HG02588 (cell line): ENCODE results near the gene CFAP77.

Experiments used
- ATAC-seq: cut with Tn5 transposase; IDR thresholded peaks from one replicate; pipeline ENCODE4 v1.9.1; 2021; ENCODE audit warnings: mild to moderate bottlenecking, moderate library complexity; ENCODE audit not compliant: unreplicated experiment

CFAP77 gene

GRCh38 chr9:132590318-132591182, 180.5 kb downstream of the CFAP77 start:
- no peak for ATAC-seq

- ATAC-seq: no peak
These were observed 181.2 kb downstream of the CFAP77 start for GRCh38 chr9:132591244-132591643.

DNA sequence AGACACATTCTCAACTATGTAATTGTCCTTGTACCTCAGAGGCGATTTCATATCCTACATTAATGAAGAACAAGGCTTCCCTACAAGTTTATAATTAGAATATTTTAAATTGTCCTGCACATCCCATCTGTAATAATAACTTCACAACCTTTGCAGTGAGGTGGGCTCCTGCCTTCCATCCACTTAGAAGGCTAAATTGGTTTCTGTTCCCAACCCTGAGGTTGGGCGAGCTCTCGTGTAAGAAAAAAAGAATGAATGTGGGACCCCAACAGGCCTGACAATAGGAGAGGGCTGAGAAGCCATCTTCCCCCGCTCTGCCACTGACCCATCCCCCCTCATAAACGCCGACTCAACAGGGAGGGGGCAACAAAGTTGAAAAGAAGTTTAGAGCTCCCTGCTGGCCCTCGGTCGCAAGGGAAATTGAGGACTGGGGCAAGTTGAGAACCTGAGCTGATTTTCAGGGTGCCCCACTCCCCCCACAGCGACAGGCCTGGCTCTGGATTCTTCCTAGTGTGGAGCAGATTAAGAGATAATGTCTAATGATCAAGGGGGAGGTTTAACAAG, 181.8 kb downstream of the CFAP77 start:
- no peak for ATAC-seq

- ATAC-seq: no peak
These were observed 182.4 kb downstream of the CFAP77 start for GRCh38 chr9:132592451-132592850.

GRCh38 chr9:132594412-132594811, 184.4 kb downstream of the CFAP77 start:
- no peak for ATAC-seq

DNA sequence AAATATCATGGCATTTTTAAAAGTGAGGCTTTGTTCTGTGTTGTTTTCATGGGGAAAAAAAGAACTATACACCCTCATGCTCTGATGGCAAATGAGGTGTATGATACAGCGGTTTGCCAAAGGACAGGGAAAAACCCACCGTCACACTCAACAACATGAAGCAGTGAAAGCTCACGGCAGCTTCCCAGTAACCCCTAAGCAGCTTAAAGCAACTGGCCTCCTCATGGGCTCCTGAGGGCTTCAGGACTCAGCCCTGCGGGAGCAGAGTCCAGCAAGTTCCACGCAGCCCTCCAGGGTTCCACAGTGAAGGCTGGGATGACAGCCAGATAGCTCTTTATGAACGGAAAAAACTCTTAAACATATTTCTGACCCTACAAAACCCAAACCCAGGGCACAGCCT, 185.3 kb downstream of the CFAP77 start:
- ATAC-seq: no peak

DNA sequence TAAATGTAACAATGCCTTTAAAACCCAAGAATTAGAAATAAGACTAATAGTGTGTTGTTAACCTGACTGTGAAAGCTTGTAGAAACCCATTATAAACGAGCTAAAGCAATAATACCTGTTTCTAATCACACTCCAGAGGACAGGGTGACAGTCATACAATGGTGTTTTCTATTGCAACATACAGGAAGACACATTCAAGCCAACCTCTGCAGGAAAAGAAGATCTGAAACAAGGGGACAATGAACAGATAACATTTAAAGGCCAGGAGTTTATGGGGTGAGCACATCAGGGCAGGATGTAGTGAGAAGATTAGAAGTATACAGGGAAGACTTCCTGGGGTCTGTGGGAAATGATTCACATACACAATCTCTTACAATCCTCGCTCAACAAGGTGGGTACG, 186.2 kb downstream of the CFAP77 start:
- ATAC-seq: no peak

DNA sequence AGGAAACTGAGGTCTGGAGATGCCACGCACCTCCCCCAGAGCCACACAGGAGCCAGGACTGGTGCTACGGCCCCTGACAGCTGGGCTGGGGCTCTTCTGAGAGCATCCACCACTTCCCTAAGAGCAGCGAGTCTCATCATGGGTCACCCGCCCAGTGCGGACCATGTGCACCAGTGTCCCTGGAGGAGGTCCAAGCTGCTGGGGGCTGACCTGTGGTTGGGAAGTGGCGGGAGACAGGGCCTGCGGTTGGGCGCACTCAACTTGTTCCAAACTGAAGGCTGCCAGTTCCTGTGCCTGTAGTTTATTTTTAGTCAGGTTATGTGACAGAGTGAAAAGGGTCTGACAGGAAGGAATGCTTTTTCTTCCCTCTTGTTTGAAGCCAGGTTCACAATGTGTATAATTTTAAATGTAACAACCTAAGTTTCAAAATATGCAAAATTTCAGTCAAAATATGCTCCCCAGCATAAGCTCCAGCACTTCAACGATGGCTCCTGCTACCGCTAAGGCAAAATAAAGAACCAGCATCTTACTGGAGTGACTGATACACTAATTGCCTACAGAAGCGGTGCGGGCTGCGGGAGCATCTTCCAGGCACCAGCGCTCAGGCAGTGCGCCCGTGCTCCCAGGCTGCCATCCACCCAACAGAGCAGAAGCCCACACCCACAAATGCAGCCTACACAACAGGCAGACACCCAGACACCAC, 187.2 kb downstream of the CFAP77 start:
- ATAC-seq: no peak

GRCh38 chr9:132600326-132600984, 190.4 kb downstream of the CFAP77 start:
- no peak for ATAC-seq

GRCh38 chr9:132602207-132602606, 192.2 kb downstream of the CFAP77 start:
- ATAC-seq: no peak

DNA sequence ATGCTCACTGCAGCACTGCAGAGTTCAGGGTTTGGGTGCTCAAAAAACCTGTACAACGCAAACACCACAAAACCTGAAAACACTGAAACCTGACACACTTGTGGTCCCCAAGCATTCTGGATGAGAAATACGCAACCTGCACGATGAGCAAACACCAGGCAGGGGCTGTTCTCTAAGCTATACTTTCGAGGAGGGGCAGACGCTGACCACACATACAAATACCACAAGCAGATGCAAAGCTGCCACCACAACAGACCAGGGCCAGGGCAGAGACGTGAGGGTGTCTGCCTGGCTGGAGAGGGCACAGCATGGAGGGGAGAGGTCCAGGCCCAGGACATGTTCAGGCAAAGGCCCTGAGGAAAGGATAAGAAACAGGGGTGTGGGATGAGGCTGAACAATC, 195.4 kb downstream of the CFAP77 start:
- ATAC-seq: no peak

DNA sequence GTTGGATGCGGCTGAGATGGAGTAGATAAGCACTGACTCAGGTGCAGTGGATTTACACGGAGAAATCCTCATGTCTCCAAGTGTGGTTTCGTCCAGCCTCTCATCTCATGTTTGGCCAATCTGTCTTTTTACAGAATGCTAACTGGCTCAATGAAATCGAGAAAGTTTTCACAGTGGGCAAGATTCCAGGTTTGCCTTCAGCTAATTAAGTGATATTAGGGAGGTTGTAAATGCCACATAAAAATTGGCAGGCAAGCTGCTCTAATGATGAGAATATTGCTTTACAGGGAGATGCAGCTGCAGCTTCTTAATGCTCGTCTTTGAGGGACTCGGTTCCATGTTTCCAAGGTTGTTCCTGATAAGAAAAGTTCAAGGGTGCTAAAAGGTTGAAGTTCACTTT, 196.1 kb downstream of the CFAP77 start:
- ATAC-seq: no peak

DNA sequence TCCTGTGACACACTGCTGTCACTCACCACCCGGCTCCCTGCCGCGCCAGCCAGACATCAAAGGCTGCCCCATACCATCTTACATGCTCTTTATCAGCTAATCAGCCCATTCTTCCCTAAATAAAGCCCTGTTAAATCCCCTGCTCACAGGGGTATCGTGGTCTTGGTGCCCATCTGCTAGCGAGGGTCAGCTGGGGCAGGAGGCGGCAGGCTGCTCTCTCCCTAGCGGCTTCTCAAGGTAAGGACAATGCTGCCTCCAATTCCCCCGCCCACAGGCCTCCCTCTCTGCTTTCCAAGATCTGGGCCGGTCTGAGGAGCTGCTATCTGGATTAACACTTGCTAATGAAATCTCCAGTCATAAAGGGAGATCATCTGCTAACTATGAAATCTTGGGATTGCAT, 199.2 kb downstream of the CFAP77 start:
- ATAC-seq: no peak

DNA sequence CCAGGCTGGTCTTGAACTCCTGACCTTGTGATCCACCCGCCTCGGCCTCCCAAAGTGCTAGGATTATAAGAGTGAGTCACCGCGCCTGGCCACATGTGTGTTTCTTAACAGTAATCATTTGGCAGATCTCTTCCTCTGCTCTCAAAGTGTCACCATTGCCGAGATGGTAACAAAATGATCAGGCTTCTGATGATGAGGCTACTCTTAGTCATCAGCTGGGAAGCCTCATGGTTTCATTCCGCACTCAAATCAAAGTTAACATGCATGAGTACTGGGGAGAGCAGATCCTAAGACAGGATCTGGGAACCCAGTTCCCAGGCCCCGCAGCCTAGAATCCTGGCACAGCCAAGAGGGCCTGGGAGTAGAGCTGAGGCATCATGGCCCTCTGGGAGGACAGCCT, 199.8 kb downstream of the CFAP77 start:
- ATAC-seq: no peak

DNA sequence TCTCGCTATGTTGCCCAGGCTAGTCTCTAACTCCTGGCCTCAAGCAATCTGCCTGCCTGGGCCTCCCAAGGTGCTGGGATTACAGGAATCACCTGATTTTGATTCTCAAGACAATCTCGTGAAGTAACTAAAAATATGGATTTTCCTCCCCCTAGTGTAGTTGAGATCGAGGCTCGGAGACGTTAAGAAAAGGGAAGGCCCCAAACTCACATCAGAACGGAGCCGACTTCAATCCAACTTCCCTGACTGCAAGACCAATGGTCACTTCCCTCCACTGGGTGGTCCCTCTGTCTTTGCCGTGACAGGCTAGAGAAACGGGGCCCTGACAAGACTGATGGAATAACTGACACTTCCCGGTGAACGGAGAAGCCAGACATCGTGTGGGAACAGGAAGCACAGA, 200.7 kb downstream of the CFAP77 start:
- ATAC-seq: no peak

DNA sequence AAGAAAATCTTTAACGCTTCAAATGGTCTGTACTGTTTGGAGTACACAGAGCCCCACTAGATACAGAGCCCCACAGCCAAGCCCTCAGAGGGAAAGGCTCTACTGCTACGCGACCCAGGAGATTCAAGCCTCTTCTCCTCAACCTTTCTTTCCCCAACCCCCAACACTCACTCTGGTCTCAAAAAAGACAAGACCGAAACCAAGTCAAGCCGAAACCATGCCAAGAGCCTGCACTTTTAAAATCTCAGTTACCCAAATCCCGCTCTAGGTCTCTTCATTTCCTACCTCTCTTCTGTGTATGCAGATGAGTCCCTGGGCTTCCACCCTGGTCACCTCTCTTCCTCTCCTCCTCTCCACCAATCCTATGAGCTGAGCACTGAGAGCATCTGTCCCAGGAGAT, 204.3 kb downstream of the CFAP77 start:
- ATAC-seq: no peak

GRCh38 chr9:132615774-132616173, 205.8 kb downstream of the CFAP77 start:
- no peak for ATAC-seq

DNA sequence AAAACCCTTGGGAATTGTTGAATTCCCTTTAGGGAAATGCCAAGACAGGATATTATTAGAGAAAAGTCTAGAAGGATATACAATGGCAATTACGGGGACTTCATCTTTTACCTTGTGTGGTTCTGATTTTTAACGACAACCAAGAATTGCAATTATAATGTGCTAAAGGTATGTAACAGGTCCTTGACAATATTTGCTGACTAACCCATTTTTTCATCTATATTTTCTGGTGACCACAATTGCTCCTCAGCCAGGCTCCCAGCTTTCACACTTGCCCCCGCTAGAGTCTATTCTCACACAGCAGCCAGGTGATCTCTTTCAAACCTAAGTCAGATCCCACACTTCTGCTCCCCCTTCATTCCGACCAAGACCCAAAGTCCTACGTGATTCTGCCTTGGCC, 206.7 kb downstream of the CFAP77 start:
- ATAC-seq: no peak

DNA sequence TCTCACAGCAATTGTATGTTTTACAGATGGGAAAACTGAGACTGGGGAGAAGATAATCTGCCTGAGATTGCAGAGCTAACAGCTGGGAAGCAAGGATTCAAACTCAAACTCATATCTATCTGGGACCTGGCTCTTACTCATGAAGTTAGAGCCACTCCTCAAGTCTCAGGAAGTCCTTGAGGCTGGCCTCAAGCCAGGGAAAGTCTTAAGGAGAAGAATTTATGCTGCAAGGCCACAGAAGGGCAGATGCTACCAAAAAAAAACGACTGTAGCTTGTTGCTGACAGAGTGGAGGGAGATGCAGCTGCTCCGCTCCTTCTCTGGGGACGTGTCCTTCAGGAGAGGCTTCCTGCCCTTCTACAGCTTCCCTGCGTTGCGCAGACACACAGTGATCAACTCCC, 212.1 kb downstream of the CFAP77 start:
- ATAC-seq: no peak
